Measurements from ENCODE around the gene AGBL1. TPM values are rescaled to one million over a fixed set of nuclear protein-coding genes. Genes with fewer than 3 reads are reported as not detected.

Gene AGBL1
- total RNA-seq, 4 donors from 2014 or later: 0.40 TPM; not detected in 3

DNA sequence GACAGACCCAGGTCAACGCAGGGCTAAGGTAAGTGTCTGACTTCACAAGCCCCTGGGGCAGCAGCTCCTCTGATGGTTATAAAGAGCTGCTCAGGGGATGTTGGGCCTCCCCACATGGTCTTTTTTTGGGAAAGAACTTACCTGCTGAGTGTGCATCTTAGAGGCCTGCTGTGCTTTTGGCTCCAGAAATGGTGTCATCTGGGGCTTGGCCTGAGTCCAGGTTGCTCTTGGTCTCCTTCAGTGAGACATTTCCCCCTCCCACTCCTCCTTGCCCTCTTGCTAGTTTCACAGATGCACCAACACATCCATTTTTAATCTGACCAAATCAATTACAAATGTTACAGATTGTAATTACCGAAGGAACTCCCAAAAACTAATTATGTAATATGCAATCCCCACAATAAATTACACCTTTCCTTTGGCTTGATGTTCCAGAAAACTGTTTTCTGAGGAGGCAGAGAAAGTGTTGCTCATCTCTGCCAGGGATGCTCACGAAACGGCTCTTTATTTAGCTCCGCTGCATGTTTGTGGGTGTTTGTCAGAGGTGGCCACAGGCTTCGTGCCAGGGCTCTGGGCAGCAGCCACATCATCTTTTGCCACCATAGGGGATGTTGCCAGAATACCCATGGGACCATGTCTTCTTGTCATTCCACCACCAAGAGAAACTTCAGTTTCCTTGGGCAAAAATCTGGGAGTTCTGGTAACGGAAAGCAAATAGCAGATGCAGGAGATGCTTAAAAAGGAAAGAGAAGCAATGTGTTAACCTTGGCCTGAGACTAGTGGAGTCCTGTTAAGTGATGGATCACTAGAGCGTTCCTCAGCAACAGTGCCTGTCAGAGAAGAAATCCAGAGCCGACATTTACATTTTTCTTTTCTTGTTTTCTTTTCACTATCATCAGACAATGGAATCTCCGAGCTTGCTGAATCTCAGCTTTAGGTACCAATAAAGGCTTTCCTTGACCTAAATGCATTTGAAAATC is 799.9 kb downstream of the AGBL1 start:
- Histone ChIP-seq H3K4me1 (no peaks in the 10 kb centered on the region), H3K27ac (no peak overlapping the region), H3K9me3 (no peaks in the 10 kb centered on the region), H3K36me3 (no peaks in the 10 kb centered on the region), H3K4me3 (no peak overlapping the region), H3K27me3 (no peaks in the 10 kb centered on the region)
- no peak for TF ChIP-seq POLR2A (IDR thresholded peaks at IDR 0.05)
- TF ChIP-seq, protein P1, sequence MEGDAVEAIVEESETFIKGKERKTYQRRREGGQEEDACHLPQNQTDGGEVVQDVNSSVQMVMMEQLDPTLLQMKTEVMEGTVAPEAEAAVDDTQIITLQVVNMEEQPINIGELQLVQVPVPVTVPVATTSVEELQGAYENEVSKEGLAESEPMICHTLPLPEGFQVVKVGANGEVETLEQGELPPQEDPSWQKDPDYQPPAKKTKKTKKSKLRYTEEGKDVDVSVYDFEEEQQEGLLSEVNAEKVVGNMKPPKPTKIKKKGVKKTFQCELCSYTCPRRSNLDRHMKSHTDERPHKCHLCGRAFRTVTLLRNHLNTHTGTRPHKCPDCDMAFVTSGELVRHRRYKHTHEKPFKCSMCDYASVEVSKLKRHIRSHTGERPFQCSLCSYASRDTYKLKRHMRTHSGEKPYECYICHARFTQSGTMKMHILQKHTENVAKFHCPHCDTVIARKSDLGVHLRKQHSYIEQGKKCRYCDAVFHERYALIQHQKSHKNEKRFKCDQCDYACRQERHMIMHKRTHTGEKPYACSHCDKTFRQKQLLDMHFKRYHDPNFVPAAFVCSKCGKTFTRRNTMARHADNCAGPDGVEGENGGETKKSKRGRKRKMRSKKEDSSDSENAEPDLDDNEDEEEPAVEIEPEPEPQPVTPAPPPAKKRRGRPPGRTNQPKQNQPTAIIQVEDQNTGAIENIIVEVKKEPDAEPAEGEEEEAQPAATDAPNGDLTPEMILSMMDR (IDR thresholded peaks at IDR 0.05): no peak
- no peak for DNase-seq

DNA sequence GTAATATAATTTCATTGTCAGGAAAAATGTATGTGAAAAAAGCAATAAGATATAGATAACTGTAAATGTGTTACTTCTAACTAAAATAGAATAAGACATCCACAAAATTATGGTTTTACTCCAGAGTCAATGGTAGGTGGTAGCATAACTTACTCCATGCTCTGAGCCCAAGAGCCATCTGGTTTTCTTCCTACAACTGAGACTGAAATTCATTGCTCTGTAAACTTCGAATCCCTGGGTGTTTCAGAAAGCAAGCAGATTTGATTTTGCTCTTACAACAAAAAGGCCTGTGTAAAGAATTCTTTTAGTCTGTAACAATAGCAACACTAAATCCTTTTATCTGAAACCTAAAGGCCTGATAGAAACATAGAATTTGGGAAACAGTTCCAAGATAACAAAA is 805.9 kb downstream of the AGBL1 start:
- DNase-seq: no peak
- no peak overlapping the region for H3K4me3 ChIP-seq
- TF ChIP-seq, protein P1 (IDR thresholded peaks at IDR 0.05): no peak
- no peak for TF ChIP-seq POLR2A (IDR thresholded peaks at IDR 0.05)
- no peak overlapping the region for H3K27ac ChIP-seq
- H3K27me3 ChIP-seq: no peaks in the 10 kb centered on the region
- H3K9me3 ChIP-seq: no peaks in the 10 kb centered on the region
- H3K36me3 ChIP-seq: no peaks in the 10 kb centered on the region
- H3K4me1 ChIP-seq: no peaks in the 10 kb centered on the region

DNA sequence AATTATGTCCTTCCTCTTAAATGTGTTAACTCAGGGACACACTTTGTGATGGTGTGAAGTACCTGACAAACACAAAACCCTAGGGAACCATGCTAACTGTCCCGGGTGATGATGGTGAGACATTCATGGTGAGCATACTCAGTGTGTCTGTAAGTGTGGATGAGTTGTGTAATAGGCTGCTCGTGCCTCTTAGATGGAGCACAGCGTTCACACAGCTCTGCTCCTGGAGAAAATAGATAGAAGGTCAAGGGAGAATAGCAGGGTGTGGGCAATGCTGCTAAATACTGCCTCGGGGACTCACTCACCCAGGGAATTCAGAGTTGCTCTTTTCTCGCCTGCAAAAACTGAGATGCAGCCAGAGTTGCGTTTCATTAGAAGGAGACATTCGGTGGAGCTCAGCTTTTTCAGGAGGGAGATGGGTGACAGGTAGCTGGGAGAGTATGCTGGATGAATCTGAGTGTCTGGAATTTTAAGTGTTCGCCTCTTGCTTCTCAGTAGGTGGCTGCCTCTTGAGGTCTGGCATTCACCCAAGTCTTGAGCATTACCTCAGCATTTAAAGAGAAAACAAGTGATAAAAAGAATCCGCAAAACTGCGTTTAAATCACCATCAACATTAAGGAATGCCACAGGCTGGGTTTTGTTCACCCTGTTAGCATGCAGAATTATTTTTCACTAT is 813.2 kb downstream of the AGBL1 start:
- H3K36me3 ChIP-seq: no peaks in the 10 kb centered on the region
- DNase-seq: no peak

DNA sequence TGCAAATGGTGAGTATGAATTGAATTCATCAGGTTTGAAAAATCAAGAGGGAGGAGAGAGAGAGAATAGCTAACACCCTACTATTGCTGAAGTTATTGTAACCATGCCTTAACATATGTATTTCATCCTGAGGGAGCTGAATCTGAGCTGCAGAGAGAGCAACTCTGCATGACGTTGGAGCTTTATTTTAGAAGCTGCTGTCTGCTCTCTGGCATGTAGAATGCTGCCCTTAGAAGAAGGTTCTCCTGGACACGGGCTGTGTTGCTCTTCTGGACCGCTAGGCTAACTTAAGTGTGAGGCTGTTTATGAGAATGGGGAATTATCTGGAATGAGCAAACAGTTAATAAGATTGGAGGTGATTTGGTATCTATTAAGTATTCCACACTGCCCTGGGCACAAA is 814.6 kb downstream of the AGBL1 start:
- H3K9me3 ChIP-seq: no peaks in the 10 kb centered on the region
- H3K4me3 ChIP-seq: no peak overlapping the region
- no peak for TF ChIP-seq POLR2A (IDR thresholded peaks at IDR 0.05)
- TF ChIP-seq, protein P1 (IDR thresholded peaks at IDR 0.05): no peak
- H3K4me1 ChIP-seq: no peaks in the 10 kb centered on the region
- no peaks in the 10 kb centered on the region for H3K36me3 ChIP-seq
- no peak for DNase-seq
- no peak overlapping the region for H3K27ac ChIP-seq
- H3K27me3 ChIP-seq: no peaks in the 10 kb centered on the region

More for the DNA sequence above, 813.2 kb downstream of the AGBL1 start:
- H3K4me3 ChIP-seq: no peak overlapping the region
- no peaks in the 10 kb centered on the region for H3K9me3 ChIP-seq
- no peaks in the 10 kb centered on the region for H3K4me1 ChIP-seq
- TF ChIP-seq POLR2A (IDR thresholded peaks at IDR 0.05): no peak
- TF ChIP-seq, protein P1 (IDR thresholded peaks at IDR 0.05): no peak
- no peaks in the 10 kb centered on the region for H3K27me3 ChIP-seq
- no peak overlapping the region for H3K27ac ChIP-seq

DNA sequence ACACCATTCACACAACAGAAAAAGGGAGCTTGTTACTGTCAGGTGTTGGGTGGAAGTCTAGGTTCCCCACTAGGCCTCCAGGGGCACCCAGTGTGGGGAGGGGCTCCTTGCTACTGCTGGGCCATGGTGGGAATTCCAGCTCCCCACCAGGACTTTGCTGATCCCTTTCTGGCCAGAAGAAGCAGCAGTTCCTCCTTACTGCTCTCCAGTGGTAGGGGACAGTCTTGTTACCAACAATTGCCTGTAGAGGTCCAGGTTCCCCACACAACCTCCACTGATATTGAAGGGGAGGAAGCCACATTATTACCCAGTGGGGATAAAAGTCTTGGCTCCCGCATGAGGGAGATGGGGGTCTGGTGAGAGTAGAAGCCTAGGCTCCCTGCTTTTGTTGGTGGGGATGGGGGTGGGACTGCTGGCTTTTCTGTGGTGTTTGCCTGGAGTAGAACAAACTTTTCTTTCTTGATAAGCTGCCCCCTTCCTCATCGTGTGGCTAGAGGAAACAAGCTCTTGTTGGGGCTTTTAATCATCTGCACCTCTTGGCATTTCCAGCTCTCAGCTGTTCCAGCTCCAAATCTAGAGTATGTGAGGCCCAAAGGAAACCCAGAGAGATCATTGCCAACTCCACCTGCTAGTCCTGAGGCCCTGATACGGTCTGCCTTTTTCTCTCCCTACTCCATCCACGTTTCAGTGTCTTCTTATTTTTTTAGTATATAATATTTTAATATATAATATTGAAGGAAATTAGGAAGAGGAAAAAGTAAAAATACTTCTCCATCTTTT is 824.2 kb downstream of the AGBL1 start:
- H3K36me3 ChIP-seq: no peaks in the 10 kb centered on the region
- no peak for DNase-seq
- H3K4me1 ChIP-seq: no peaks in the 10 kb centered on the region
- no peak overlapping the region for H3K27ac ChIP-seq
- TF ChIP-seq, protein P1 (IDR thresholded peaks at IDR 0.05): no peak
- no peak for TF ChIP-seq POLR2A (IDR thresholded peaks at IDR 0.05)
- no peaks in the 10 kb centered on the region for H3K27me3 ChIP-seq
- H3K9me3 ChIP-seq: no peaks in the 10 kb centered on the region
- H3K4me3 ChIP-seq: no peak overlapping the region

Measured in Peyer's patch (tissue), 4 donors.